Measurements from ENCODE around the gene NDUFS2.
A peak's percentile ranks its signal among the peaks of the same experiment; 100 is the strongest.

NDUFS2 gene

GRCh38 chr1:161196111-161196510, 6.1 kb upstream of the NDUFS2 start:
- DNase-seq (ENCODE audit: low read depth), result no peak

- DNase-seq (ENCODE audit: low read depth), result peak; percentile 81
These were observed 5.4 kb upstream of the NDUFS2 start for GRCh38 chr1:161196521-161197451.

GRCh38 chr1:161197560-161198193, 4.5 kb upstream of the NDUFS2 start:
- DNase-seq (ENCODE audit: low read depth), result no peak

GRCh38 chr1:161198194-161198896, 3.8 kb upstream of the NDUFS2 start:
- DNase-seq (ENCODE audit: low read depth), result peak; percentile 43

- peak; percentile 65 for DNase-seq (ENCODE audit: low read depth)
These were observed 3.2 kb upstream of the NDUFS2 start, which contains the start of gene ADAMTS4 for GRCh38 chr1:161198897-161199431. Gene ADAMTS4, minus strand, starts transcription at chr1:161199054. Its CDS starts 427 bp downstream, at chr1:161198627.

- DNase-seq (ENCODE audit: low read depth), result no peak
These were observed 2.5 kb upstream of the NDUFS2 start for GRCh38 chr1:161199506-161200139.

DNA sequence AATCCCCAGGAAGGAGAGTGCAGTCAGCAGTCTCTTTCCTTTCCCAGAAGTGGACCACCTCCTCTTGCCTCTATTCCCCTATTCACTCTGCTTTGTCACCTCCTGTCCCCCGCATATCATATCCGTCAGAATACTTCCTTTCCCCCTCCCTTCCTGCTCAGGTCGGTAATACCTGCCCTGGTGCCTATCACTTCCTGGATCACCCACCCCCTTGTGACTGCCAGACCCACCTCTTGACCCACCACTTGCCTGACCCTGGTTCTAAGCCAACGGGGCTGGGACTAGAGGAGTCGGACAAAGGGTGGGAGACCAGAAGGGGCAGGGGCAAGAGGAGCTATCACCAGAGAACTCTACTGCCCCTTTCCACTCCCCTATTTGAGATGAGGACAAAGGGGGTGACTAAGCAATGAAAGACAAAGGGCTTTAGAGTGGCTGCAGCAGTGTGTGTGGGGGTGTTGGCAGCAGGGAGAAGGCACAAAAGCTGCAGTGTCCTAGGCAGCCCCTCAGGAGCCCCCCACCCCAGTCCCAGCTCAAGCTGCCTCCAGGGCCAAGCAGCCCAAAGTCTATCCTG, 1.7 kb upstream of the NDUFS2 start:
- DNase-seq (ENCODE audit: low read depth), result no peak

- DNase-seq (ENCODE audit: low read depth), result peak; percentile 67
These were observed 953 bp upstream of the NDUFS2 start for GRCh38 chr1:161200992-161201835.

GRCh38 chr1:161206411-161207140, 4.4 kb downstream of the NDUFS2 start:
- DNase-seq (ENCODE audit: low read depth), result peak; percentile 56

DNA sequence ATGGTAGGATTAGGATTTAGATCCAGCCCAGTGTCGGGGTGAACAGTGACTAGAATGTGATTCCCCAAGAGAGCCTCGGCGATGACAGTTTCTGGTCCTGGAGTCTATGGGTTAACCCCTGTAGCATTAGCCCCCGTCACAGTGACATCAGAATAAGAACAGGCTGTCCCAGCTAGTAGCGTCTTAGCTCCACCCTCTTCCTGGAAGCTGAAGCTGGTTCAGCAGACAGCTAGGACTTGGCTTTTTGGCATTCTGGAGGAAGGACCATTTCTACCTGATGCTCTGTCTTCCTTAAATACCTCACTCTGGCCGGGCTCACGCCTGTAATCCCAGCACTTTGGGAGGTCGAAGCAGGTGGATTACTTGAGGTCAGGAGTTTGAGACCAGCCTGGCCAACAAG, 5.0 kb downstream of the NDUFS2 start:
- peak; percentile 82 for DNase-seq (ENCODE audit: low read depth)

DNA sequence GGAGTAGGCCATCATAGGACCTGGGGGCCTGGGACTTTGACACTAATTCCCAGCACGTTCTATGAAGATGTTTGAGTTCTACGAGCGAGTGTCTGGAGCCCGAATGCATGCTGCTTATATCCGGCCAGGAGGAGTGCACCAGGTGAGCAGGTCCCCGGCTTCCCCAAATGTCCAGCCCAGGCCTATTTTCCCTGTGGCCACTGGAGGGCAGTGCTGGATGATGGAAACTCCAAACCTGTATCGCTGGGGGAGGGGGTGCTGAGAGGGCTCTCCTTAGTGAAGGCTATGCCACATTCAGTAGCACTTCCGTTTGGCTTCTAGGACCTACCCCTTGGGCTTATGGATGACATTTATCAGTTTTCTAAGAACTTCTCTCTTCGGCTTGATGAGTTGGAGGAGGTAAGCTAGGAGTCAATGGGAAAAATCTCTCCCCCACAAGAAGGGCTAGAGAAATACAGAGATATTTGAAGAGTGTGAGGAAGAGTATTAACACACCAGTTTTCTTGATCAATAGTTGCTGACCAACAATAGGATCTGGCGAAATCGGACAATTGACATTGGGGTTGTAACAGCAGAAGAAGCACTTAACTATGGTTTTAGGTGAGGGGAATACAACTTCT, 7.7 kb downstream of the NDUFS2 start:
- DNase-seq (ENCODE audit: low read depth), result peak; percentile 65

GRCh38 chr1:161214369-161214768, 12.2 kb downstream of the NDUFS2 start:
- no peak for DNase-seq (ENCODE audit: low read depth)

DNA sequence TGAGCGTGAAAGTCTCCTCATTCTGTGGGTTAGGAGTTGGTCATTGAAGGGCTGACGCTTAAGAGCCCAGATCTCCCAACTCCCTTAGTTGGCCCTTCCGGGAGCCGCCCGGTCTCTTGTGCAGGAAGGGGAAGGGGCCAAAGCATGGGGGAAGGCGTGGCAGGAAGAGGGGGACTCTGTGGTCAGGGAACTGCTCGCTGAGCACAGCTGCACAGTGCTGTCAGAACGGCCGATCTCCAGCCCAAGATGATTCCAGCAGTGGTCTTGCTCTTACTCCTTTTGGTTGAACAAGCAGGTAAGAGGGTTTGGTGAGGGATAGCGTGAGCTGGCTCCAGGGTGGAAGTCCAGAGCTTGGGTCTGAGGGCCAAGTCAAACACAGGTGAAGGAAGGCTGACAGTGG, 12.9 kb downstream of the NDUFS2 start, which contains the start of gene FCER1G:
FCER1G (plus strand) TSS at position 220 of the 400 bp plus-strand sequence; CDS start at position 247, 27 bp downstream.
- no peak for DNase-seq (ENCODE audit: low read depth)

DNA sequence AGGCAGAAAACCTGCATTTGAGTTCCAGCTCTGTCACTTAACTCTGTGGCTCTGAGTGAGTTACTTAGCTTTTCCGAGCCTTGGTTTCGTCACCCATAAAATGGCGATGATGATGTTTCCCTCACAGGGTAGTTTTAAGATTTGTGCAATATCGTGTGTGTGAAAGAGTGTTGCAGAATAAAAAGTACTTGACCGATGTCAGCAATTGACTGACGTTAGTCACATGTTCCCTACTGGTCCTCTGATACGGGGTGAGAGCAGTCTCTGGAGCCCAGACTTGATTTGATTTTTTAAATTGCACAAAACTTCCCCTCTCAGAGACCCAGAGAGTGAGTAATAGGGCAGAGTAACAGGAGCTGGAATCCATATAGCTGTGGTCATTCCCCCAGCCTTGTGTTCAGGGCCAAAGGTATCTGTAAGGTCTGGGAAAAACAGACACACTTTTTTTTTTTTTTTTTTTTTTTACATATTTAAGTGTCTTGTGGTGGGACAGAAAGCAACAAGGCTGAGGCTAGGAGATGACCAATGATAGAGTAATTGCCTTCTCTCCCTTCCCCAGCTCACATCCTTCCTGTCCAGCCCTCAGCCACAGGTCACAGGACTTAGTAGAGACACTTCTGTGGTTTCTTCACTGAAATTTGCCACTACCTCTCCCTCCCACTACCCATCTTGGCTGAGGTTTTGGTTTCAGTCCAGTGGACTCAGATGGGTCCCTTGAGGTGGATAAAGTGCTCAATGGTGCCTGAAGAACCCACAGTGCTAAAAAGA, 15.0 kb downstream of the NDUFS2 start:
- DNase-seq (ENCODE audit: low read depth), result peak; percentile 92

DNA sequence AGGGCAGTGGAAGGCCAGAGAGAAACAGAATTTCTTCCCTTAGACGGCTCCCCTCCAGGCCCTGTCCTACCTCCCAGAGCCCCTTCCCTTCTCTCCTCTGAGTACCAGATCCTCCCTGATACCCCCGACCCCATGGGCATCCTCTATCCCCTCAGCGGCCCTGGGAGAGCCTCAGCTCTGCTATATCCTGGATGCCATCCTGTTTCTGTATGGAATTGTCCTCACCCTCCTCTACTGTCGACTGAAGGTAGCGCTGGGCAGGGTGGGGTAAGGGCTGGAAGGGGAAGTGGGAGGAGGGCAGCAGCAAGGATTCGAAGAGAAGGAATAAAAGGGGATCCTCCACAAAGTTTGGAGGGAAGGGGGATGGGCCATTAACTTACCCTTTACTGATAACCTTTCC, 15.7 kb downstream of the NDUFS2 start:
- DNase-seq (ENCODE audit: low read depth), result no peak

DNA sequence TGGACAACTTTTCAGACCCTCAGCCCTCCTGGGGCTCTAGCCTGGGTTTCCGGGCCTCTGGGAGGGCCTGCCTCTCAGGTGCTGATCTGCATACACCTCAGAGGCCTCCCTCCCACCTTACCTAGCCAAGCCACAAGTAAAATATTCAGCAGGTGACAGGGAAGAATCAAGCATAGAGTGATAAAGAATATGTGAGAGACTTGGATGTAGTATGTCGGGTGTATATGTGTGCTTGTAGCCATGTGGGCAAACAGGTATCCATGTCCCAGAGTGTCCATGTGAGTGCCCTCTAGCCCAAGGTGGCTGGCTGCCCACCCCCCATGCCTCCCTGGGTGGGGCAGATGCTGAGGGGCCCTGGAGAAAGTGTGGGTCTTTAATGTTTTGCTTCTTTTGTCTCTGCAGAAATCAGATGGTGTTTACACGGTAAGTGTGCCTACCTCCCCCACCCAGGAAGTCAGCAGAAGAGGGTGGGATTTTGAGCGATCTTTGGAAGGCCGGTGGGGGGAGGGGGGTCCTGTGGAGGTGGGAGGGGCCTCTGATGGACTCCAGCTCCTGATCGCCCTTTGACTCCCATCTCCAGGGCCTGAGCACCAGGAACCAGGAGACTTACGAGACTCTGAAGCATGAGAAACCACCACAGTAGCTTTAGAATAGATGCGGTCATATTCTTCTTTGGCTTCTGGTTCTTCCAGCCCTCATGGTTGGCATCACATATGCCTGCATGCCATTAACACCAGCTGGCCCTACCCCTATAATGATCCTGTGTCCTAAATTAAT, 16.3 kb downstream of the NDUFS2 start:
- DNase-seq (ENCODE audit: low read depth), result no peak

- no peak for DNase-seq (ENCODE audit: low read depth)
These were observed 17.1 kb downstream of the NDUFS2 start for GRCh38 chr1:161219078-161219892.
